Frontal cortex (tissue), 4 donors: Measurements from ENCODE around the gene MT1HL1. TPM values are rescaled to one million over a fixed set of nuclear protein-coding genes. Genes with fewer than 3 reads are reported as not detected.
"Not testable (repeated sequence)": the region's sequence is repeated elsewhere in the genome, so short reads cannot be mapped to it uniquely, and the experiment has no call there.

ENCODE experiments used
- DNase-seq, 2 donors: peaks; one replicate each; pipeline ENCODE4 v3.0.0; 2012; ENCODE audit warnings: low spot score in 2 of 2
- FAIRE-seq: peaks from 2 replicates; lab custom pipeline; 2012; peaks lifted over from hg19 to GRCh38; lab: Jason Lieb, UNC
- total RNA-seq: library from RNA; depleted of rRNA; stranded (reverse); fragments of >200 nt; gene quantifications from one replicate; pipeline ENCODE4 v1.2.3, GENCODE V29; 2014
- donor health status: control.
- donor health status: control.
- donor health status: control.

MT1HL1 gene
- total RNA-seq, 1 donor from 2014 or later = not detected

- FAIRE-seq, DNase-seq: not testable (repeated sequence)
Measured at GRCh38 chr1:236981431-236981830, 22.8 kb downstream of the MT1HL1 start.

- FAIRE-seq = no peak
Measured at GRCh38 chr1:236980673-236981072, 23.6 kb downstream of the MT1HL1 start.

GRCh38 chr1:236979149-236979900, 24.9 kb downstream of the MT1HL1 start:
- FAIRE-seq = no peak
- no peak for DNase-seq

More at GRCh38 chr1:236980673-236981072, 23.6 kb downstream of the MT1HL1 start:
- no peak for DNase-seq

GRCh38 chr1:236978740-236979139, 25.5 kb downstream of the MT1HL1 start:
- DNase-seq (peak in 1 of 2 donors; percentile 19), FAIRE-seq (no peak)

- FAIRE-seq = no peak
Measured at GRCh38 chr1:236975461-236975860, 28.8 kb downstream of the MT1HL1 start.

GRCh38 chr1:236974025-236974424, 30.2 kb downstream of the MT1HL1 start:
- FAIRE-seq, DNase-seq: not testable (repeated sequence)

More at GRCh38 chr1:236975461-236975860, 28.8 kb downstream of the MT1HL1 start:
- no peak for DNase-seq

GRCh38 chr1:236966636-236967035, 37.6 kb downstream of the MT1HL1 start:
- DNase-seq = no peak

GRCh38 chr1:236963920-236964319, 40.3 kb downstream of the MT1HL1 start:
- DNase-seq (no peak), FAIRE-seq (no peak)

More at GRCh38 chr1:236966636-236967035, 37.6 kb downstream of the MT1HL1 start:
- FAIRE-seq = no peak

- no peak for DNase-seq
- no peak for FAIRE-seq
Measured at GRCh38 chr1:236959112-236959511, 45.1 kb downstream of the MT1HL1 start.

- FAIRE-seq (no peak), DNase-seq (no peak)
Measured at GRCh38 chr1:236957235-236957634, 47.0 kb downstream of the MT1HL1 start.

Other genes starting within 250 kb of the MT1HL1 start
- 24.1 TPM for gene MTR, start 209.1 kb downstream of the MT1HL1 start, total RNA-seq
- 29.8 TPM for gene RYR2, start 37.7 kb upstream of the MT1HL1 start, total RNA-seq